NCI-H128 (cell line): ENCODE results near the gene UPK1A.
A peak's percentile ranks its signal among the peaks of the same experiment; 100 is the strongest.
"Not testable (repeated sequence)": the region's sequence is repeated elsewhere in the genome, so short reads cannot be mapped to it uniquely, and the experiment has no call there.

Experiments used
- DNase-seq: peaks from one replicate; lab custom pipeline; 2025; ENCODE audit not compliant: unreplicated experiment; lab: John Stamatoyannopoulos, UW

UPK1A gene

DNA sequence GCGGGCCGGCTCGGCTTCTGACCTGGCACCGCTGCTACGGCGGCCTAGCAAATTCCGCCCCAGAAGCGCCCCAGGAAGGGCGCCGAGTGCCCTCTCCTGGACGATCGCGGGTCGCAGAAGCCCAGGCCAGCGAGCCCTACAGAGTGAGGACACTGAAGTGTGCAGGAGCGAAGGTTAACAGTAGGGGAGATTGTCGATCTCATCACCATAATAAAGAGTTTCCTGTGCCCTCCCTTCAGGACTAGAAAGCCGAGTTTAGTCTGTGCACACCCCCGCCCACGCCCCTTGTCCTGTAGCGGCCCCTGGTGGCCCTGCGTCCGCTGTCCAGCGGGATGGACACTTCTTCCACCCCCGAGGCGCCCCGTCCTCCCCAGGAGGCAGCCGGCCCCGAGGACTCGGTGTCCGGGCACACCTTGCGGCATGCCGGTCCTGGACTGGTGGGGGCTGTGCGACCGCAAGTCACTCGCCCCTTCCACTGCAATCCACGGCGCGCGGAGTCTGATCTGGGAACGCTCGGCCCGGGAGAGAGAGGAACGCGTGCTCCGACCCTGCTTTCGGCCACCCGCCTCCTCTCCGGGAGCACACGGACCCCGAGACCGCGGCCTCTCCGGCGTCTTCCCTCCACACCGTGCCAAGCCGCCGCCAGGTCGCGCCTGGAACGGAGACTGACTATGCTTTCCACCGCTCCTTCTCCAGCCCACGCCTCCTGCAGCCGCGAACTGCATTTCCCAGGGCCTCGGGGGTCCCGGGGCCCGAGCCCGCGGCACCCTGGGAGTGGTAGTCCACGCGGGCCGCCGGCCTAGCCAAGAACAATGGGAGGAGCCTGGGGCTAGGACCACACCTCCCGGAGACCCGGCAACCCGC, 50.7 kb downstream of the UPK1A start:
- DNase-seq: peak; percentile 80

DNA sequence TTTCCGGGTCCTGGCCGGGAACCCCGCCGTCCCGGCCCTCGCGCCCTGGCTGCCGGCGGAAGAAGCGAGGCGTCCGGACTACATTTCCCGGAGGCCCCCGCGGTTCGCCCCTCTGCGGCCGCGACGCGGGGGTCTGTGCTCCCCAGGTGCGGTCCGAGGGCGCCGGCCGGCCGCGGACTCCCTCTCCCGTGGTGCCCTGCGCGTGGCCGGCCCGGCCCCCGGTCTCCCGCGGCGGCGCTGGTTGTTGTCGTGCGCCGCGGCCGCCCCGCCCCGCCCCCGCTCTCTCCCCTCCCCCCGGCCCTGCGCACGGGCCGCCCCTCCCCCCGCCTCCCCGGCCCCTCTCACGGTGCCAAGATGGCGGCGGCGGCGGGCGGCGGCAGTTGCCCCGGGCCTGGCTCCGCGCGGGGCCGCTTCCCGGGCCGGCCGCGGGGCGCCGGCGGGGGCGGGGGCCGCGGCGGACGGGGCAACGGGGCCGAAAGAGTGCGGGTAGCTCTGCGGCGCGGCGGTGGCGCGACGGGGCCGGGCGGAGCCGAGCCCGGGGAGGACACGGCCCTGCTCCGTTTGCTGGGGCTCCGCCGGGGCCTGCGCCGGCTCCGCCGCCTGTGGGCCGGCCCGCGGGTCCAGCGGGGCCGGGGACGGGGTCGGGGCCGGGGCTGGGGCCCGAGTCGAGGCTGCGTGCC, 51.5 kb downstream of the UPK1A start, which contains the start of gene KMT2B:
Gene KMT2B, plus strand, starts transcription at position 339 of the 680 bp plus-strand sequence. Its CDS starts 16 bp downstream, at position 355.
- peak; percentile 88 for DNase-seq

DNA sequence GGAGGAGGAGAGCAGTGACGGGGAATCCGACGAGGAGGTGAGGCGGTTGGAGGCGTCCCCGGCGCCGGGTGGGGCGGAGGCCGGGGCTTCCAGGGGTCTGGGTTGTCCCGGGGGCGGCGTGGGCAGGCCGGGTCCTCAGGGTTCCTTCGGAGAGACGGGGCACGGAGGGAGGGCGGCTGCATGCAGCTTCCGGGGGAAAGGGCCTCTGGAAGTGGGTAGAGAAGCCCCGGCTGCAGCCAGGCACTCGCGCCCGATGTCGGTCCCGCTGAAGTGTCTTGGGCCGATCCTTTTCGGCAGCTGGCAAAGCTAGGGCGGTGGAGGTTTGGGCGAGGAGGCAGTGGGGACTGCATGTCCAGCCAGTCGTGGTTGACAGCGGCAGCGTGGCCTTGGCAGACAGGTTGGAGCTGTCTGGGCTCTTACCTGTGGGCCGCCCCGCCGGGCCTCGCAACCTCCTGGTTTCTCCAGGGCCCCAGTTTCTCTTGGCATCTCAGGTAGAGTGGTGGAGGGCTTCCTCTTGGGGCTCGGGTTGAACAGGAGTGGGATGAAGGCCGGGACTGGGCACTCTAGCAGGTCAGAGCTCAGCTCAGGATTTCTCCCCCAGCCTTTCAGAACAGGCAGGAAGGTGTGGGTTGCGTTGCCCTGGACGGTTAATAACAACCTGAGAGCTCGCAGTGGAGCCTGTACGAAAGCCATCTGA, 52.2 kb downstream of the UPK1A start:
- DNase-seq: no peak

DNA sequence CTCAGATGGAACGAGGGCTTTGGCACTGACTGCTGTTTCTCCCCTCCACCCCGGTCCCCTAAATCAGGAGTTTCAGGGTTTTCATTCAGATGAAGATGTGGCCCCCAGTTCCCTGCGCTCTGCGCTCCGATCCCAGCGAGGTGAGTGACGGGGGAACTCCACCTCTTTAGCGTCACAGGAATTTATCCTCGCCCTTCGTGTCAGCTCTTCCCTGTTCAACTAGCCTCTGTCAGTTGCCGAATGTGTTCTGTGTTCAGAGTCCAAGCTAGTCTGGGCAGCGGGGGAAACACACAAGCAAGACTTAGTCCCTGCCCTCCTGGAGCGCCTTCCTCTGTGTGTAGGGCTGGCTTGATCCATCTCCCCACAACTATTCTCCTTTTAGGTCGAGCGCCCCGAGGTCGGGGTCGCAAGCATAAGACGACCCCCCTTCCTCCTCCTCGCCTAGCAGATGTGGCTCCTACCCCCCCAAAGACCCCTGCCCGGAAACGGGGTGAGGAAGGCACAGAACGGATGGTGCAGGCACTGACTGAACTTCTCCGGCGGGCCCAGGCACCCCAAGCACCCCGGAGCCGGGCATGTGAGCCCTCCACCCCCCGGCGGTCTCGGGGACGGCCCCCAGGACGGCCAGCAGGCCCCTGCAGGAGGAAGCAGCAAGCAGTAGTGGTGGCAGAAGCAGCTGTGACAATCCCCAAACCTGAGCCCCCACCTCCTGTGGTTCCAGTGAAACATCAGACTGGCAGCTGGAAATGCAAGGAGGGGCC, 53.3 kb downstream of the UPK1A start:
- no peak for DNase-seq

DNA sequence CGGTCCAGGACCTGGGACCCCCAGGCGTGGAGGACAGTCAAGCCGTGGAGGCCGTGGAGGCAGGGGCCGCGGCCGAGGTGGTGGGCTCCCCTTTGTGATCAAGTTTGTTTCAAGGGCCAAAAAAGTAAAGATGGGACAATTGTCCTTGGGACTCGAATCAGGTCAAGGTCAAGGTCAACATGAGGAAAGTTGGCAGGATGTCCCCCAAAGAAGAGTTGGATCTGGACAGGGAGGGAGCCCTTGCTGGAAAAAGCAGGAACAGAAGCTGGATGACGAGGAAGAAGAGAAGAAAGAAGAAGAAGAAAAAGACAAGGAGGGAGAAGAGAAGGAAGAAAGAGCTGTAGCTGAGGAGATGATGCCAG, 53.8 kb downstream of the UPK1A start:
- no peak for DNase-seq

DNA sequence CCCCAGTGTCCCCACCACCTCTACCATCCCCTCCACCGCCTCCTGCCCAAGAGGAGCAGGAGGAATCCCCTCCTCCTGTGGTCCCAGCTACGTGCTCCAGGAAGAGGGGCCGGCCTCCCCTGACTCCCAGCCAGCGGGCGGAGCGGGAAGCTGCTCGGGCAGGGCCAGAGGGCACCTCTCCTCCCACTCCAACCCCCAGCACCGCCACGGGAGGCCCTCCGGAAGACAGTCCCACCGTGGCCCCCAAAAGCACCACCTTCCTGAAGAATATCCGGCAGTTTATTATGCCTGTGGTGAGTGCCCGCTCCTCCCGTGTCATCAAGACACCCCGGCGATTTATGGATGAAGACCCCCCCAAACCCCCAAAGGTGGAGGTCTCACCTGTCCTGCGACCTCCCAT, 54.3 kb downstream of the UPK1A start:
- no peak for DNase-seq

DNA sequence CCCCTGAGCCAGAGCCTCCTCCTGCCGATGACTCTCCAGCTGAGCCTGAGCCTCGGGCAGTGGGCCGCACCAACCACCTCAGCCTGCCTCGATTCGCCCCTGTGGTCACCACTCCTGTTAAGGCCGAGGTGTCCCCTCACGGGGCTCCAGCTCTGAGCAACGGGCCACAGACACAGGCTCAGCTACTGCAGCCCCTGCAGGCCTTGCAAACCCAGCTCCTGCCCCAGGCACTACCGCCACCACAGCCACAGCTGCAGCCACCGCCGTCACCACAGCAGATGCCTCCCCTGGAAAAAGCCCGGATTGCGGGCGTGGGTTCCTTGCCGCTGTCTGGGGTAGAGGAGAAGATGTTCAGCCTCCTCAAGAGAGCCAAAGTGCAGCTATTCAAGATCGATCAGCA, 55.1 kb downstream of the UPK1A start:
- no peak for DNase-seq

DNA sequence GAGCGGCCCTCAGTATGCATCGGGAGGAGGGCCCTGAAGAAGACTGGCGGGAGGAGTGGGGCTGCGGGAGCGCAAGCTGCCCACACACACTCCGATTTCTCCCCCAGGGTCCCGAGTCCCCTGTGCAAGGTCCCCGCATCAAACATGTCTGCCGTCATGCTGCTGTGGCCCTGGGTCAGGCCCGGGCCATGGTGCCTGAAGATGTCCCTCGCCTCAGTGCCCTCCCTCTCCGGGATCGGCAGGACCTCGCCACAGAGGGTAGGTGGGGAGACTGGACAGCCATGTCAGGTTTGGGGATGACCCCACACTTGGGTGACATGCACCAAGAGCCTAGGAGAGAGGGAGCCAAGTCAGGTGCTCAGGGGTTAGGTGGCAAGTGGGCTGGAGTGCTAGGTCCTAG, 56.1 kb downstream of the UPK1A start:
- no peak for DNase-seq

DNA sequence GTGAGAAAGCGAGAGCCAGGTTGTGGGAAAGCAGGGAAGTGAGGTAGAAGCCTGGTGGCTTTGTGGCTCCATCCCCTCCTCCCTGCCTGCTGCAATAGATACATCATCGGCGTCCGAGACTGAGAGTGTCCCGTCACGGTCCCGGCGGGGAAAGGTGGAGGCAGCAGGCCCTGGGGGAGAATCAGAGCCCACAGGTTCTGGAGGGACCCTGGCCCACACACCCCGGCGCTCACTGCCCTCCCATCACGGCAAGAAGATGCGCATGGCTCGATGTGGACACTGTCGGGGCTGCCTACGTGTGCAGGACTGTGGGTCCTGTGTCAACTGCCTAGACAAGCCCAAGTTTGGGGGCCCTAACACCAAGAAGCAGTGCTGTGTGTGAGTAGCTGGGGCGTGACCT, 56.6 kb downstream of the UPK1A start:
- no peak for DNase-seq

DNA sequence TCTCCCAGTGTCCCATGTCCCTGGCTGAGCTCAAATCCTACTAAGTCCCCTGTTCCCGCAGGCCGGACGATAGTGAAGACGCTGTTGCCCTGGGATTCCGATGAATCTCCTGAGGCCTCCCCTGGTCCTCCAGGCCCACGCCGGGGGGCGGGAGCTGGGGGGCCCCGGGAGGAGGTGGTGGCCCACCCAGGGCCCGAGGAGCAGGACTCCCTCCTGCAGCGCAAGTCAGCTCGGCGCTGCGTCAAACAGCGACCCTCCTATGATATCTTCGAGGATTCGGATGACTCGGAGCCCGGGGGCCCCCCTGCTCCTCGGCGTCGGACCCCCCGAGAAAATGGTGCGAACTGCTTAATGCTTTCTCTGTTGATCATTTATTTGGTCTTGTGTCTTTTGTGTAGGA, 57.4 kb downstream of the UPK1A start:
- DNase-seq: no peak

DNA sequence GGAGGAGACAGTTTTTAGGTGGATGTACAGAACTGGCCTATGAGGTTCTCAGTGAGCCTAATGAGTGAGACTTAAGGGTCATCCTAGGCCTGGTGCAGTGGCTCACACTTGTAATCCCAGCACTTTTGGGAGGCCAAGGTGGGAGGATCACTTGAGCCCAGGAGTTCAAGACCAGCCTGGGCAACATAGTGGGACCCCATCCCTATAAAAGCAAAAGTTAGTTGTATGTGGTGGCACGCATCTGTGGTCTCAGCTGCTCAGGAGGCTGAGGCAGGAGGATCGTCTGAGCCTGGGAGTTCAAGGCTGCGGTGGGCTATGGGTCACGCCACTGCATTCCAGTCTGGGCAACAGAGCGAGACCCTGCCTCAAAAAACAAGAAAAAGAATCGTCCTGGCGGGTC, 57.8 kb downstream of the UPK1A start:
- DNase-seq: not testable (repeated sequence)

DNA sequence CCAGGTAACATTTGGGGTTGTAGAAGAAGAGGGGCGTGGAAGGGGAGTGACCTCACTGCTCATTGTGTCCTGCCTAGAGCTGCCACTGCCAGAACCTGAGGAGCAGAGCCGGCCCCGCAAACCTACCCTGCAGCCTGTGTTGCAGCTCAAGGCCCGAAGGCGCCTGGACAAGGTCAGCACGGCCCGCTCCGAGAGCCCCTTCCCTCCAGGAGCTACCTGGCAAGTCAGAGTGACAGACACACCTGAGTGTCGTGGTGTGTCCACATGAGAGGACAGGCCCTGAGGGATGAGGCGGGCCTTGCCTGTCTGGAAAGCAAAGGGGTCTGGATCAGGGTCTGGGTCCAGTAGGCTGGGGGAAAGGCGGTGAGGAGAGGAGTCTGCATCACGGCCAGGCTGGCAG, 58.2 kb downstream of the UPK1A start:
- no peak for DNase-seq

DNA sequence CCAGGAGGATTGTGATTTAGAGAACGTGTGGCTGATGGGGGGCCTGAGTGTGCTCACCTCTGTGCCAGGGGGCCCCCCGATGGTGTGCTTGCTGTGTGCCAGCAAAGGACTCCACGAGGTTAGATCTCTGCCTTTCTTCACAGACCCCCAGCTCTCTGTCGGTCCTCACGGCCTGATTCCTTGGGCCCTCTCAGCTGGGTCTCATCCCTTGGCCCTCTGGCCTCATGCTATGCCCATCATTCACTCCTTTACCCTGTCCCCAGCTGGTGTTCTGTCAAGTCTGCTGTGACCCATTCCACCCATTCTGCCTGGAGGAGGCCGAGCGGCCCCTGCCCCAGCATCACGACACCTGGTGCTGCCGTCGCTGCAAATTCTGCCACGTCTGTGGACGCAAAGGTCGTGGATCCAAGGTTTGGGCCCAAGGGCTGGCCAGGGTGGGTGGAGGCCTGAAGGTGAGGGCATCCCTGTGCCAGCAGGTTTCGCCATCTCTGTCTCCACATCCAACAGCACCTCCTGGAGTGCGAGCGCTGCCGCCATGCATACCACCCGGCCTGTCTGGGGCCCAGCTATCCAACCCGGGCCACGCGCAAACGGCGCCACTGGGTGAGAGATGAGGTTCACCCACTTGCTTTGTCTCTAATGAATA, 59.0 kb downstream of the UPK1A start:
- DNase-seq: no peak

DNA sequence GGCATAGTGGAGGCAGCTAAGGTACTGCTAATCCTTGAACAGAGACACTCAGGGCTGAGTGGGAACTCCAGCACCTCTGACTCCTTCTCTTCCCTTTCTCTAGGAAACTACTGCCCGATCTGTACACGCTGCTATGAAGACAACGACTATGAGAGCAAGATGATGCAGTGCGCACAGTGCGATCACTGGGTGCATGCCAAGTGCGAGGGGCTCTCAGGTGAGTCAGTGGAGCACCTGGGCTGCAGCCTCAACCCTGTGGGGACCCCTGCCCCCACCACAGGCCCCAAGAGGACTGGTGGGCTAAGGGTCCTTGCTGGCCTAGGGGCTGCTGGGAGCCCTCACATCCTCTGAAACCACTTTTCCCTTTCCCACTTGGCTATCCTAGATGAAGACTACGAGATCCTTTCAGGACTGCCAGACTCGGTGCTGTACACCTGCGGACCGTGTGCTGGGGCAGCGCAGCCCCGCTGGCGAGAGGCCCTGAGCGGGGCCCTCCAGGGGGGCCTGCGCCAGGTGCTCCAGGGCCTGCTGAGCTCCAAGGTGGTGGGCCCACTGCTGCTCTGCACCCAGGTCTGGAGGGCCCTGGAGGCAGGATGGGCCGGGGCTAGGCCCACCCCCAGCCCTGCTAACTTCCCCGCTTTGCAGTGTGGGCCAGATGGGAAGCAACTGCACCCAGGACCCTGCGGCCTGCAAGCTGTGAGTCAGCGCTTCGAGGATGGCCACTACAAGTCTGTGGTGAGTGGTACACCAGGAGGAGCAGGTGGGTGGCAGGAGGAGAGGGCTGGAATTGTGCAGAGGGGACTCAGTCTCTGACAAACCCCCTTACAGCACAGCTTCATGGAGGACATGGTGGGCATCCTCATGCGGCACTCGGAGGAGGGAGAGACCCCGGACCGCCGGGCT, 61.0 kb downstream of the UPK1A start:
- DNase-seq: no peak
